Stimulated activated naive CD4-positive, alpha-beta T cell (primary cell): ENCODE data around the gene VSTM4.
A peak's percentile ranks its signal among the peaks of the same experiment; 100 is the strongest.

Source experiments
- DNase-seq, 6 experiments: peaks; one replicate each; lab custom pipeline; 2025; lab: John Stamatoyannopoulos, UW

The VSTM4 gene

GRCh38 chr10:49007129-49007528 lies 108.2 kb downstream of the VSTM4 start:
- no peak for DNase-seq

DNA sequence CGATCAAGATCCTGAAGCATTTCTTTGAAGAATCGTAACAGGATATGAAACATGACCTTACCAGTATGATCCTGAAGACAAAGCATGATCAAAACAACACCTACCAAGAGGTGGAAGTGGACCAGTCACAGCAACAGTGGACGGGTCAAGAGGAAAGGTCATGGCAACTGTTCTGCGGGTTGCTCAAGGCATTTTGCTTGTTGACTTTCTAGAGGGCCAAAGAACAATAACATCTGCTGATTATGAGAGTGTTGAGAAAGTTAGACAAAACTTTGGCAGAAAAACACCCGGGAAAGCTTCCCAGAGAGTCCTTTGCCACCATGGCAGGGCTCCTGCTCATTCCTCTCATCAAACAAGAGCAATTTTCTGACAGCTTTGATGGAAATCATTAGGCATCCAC lies 110.1 kb downstream of the VSTM4 start:
- no peak for DNase-seq

GRCh38 chr10:49001870-49002672 lies 113.3 kb downstream of the VSTM4 start:
- DNase-seq, result no peak

GRCh38 chr10:49001402-49001801 lies 113.9 kb downstream of the VSTM4 start:
- no peak for DNase-seq

GRCh38 chr10:49000437-49001398 lies 114.6 kb downstream of the VSTM4 start:
- no peak for DNase-seq

- no peak for DNase-seq
Observed at GRCh38 chr10:48999346-48999745, 116.0 kb downstream of the VSTM4 start.

DNA sequence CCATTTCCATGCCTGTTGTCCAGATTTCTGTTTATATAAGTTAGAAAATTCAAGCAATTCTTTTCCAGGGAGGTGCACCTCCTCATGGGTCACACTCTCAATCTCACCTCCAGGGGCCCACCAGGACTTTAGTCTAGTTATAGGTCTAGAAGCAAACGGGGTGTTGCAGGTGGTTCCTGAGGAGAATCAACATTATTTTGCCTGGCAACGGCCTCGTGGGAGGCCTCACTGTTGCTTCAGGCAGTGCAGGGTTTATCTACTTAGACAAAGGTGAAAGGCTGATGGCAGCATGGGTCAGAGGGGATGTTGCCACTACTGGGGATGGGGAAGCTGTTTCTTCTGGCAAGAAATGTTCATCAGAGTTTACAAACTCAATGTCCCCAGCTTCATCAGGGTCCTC lies 119.0 kb downstream of the VSTM4 start:
- DNase-seq, result no peak

DNA sequence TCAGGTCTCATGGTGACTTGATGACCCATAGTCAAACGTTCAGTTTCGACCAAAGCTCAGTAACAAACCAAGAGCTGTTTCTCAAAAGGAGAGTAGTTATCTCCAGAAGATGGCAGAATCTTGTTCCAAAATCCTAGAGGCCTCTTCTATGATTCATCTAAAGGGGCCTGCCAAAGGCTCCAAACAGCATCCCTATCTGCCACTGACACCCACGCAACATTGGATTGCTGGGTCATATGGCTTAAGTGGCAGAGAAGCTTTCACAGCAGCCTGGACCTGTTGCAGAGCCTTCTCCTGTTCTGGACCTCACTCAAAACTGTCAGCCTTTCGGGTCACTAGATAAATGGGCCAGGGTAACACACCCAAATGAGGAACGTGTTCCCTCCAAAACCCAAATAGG lies 121.7 kb downstream of the VSTM4 start:
- no peak for DNase-seq

DNA sequence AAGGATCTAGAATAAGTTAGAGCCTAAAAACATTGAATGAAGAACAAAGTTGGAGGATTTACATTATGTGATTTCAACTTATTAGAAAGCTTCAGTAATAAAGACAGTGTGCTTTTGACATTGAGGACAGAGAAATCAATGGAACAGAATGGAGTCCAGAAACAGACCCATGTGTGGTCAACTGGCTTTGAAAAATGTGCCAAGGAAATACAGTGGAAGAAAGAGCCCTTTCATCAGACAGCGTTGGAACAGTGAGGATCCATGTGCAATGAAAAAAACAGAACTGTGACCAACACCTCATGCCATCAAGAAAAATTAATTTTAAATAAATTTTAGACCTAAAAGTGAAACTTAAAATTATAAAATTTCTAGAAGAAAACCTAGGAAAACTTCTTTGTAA lies 125.1 kb downstream of the VSTM4 start:
- no peak for DNase-seq

GRCh38 chr10:48985621-48986158 lies 129.6 kb downstream of the VSTM4 start:
- no peak for DNase-seq

- no peak for DNase-seq
Observed at GRCh38 chr10:48983648-48984351, 131.5 kb downstream of the VSTM4 start.

DNA sequence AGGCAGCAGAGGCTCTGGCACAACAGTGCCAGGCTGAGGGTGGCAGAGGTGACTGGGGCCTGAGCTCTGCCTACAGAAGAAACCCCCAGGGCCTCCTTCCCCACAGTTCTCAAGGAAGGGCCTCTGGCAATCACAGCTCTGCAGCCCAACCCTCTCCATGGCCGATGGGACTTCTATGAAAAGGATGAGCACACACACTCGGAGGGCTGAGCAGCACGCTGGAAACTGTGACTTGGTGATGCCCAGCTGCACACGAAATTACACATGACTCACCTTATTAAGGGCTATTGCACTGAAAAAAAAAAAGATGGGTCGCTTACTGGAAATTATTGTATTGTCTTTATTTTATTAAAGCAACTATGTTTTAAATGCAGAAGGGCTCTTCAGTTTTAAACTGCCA lies 132.7 kb downstream of the VSTM4 start:
- DNase-seq, result no peak

GRCh38 chr10:48981310-48981907 lies 133.9 kb downstream of the VSTM4 start:
- peak in 1 of 6 experiments; percentile 3 for DNase-seq

DNA sequence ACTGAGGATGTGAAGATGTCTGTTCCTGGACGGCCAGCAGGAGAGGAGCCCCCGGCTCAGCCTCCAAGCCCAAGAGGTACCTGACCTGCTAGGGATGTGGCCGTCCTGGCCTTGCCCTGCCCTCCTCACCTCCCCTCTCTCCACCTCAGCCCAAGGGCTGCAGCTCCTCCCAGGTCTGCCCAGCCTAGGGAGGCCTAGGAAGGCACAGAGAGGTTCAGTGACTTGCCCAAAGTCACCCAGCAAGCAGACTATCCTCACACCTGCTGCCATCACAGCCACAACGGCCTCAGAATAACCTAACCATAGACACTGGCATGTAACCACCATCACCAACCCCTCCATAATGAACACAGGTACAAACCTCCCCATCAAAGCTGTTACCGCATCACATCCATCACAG lies 137.0 kb downstream of the VSTM4 start:
- no peak for DNase-seq

DNA sequence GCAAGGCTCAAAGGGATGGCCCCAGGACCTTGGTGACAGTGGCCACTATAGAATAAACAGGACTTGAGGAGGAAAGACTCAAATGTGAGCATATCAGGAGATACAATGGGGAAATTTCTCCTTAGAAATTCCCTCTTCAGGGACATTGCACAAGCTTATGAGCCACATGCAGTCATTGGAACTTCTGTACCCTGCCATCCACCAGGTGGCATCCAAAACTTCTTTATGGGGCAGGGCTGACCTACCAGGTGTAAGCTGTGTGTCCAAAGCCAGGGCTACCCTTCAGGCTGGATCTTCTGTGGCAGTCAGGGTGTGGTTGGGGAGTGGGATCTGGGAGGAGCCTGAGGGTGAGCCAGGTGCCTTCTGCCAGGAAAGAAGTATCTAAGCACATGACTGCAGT lies 139.1 kb downstream of the VSTM4 start:
- DNase-seq, result no peak

DNA sequence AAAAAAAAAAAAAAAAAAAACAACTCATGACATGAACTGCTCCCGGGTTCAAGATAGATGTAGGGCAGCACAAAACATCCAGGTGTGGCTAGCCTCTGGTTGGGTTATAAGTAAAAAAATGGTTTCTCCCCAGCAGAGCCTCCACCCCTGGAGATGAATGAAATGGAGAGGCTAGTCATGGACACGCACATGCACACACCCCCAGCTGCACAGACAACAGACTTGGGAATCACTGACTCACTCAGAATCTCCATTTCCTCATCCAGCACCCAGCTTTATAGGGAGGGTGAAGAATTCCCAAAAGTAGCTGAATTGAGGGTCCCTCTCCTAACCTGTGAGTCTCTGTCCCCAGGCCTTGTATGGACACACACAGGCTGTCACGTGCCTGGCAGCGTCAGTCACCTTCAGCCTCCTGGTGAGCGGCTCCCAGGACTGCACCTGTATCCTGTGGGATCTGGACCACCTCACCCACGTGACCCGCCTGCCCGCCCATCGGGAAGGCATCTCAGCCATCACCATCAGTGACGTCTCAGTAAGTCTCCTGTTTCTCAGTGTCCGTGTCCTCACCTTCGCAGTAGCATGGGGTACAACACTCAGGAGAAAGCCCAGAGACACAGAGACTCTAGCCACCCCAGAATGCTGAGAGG lies 140.7 kb downstream of the VSTM4 start:
- no peak for DNase-seq

- DNase-seq, result no peak
Observed at GRCh38 chr10:48973065-48973464, 142.3 kb downstream of the VSTM4 start.

DNA sequence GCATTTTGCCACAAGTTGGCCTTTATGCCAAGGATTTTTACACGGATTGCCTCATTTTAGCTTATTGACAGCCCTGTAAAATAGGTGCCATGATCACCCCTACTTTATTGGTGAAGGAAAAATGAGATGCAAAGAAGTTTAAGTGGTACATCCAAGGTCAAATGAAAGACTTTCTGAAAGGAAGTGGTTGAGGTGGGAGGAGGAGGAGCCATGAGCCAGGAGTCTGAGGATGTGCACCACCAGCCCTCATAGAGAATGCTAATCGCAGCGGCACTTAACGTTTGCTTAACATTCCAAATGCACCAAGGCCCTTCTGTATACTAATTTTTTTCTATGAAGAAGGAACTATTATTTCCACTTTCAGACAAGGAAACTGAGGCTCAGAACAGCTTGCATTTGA lies 144.7 kb downstream of the VSTM4 start:
- no peak for DNase-seq

- no peak for DNase-seq
Observed at GRCh38 chr10:48970046-48970445, 145.3 kb downstream of the VSTM4 start.

DNA sequence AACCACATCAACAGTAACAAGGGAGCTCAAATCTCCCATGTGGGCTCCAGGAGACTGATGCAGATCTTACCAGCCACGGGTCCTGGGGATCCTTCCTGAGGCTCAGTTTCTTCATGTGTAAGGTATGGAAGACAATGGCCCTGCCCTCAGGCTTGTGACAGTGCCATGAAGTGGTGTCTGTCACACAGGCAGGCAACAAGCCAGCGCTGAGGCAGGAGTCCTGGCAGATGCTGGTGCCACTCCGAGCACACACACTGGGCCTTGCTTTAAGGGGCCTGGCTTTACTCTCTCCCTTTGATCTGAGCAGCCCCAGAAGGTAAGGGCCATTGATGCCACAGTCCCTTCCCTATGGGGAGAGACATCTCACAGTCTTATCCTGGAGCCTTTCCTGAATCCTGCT lies 147.3 kb downstream of the VSTM4 start:
- DNase-seq, result no peak

GRCh38 chr10:48965460-48965859 lies 149.9 kb downstream of the VSTM4 start:
- DNase-seq, result no peak
